ENCODE measurements around the gene PM20D1. TPM values are rescaled to one million over a fixed set of nuclear protein-coding genes. Genes with fewer than 3 reads are reported as not detected.
A peak's percentile ranks its signal among the peaks of the same experiment; 100 is the strongest.

The PM20D1 gene
- total RNA-seq, 1 donor from 2014 or later, result not detected

GRCh38 chr1:205802060-205802459 is 47.9 kb downstream of the PM20D1 start:
- Mint-ChIP-seq H3K27ac (ENCODE audit: unreplicated experiment) (no peak overlapping the region), H3K9me3 (ENCODE audit: unreplicated experiment) (no peaks in the 10 kb centered on the region), H3K36me3 (ENCODE audit: unreplicated experiment) (peaks cover 21% of the 10 kb centered on the region), H3K27me3 (ENCODE audit: unreplicated experiment) (no peaks in the 10 kb centered on the region), H3K4me1 (ENCODE audit: unreplicated experiment) (peaks cover 15% of the 10 kb centered on the region), H3K4me3 (ENCODE audit: unreplicated experiment) (no peak overlapping the region)
- no peak for DNase-seq (ENCODE audit: extremely low spot score, unreplicated experiment)
- no peak for TF ChIP-seq CTCF (IDR thresholded peaks at IDR 0.05)

- TF ChIP-seq CTCF (IDR thresholded peaks at IDR 0.05), result no peak
Measured at GRCh38 chr1:205800981-205801703, 48.8 kb downstream of the PM20D1 start.

GRCh38 chr1:205800427-205800826 is 49.5 kb downstream of the PM20D1 start:
- peaks cover 23% of the 10 kb centered on the region for H3K36me3 Mint-ChIP-seq (ENCODE audit: unreplicated experiment)
- H3K4me1 Mint-ChIP-seq (ENCODE audit: unreplicated experiment), result peaks cover 11% of the 10 kb centered on the region
- H3K4me3 Mint-ChIP-seq (ENCODE audit: unreplicated experiment), result no peak overlapping the region
- no peak for DNase-seq (ENCODE audit: extremely low spot score, unreplicated experiment)
- H3K27me3 Mint-ChIP-seq (ENCODE audit: unreplicated experiment), result no peaks in the 10 kb centered on the region
- no peak for TF ChIP-seq CTCF (IDR thresholded peaks at IDR 0.05)
- no peak overlapping the region for H3K27ac Mint-ChIP-seq (ENCODE audit: unreplicated experiment)
- H3K9me3 Mint-ChIP-seq (ENCODE audit: unreplicated experiment), result no peaks in the 10 kb centered on the region

More at GRCh38 chr1:205800981-205801703, 48.8 kb downstream of the PM20D1 start:
- peaks cover 25% of the 10 kb centered on the region for H3K36me3 Mint-ChIP-seq (ENCODE audit: unreplicated experiment)
- H3K4me1 Mint-ChIP-seq (ENCODE audit: unreplicated experiment), result peaks cover 15% of the 10 kb centered on the region
- DNase-seq (ENCODE audit: extremely low spot score, unreplicated experiment), result no peak
- H3K27ac Mint-ChIP-seq (ENCODE audit: unreplicated experiment), result peak overlapping the region; percentile 32
- H3K9me3 Mint-ChIP-seq (ENCODE audit: unreplicated experiment), result no peaks in the 10 kb centered on the region
- no peak overlapping the region for H3K4me3 Mint-ChIP-seq (ENCODE audit: unreplicated experiment)
- no peaks in the 10 kb centered on the region for H3K27me3 Mint-ChIP-seq (ENCODE audit: unreplicated experiment)

GRCh38 chr1:205798577-205798976 is 51.4 kb downstream of the PM20D1 start:
- no peak for DNase-seq (ENCODE audit: extremely low spot score, unreplicated experiment)
- Mint-ChIP-seq H3K27me3 (ENCODE audit: unreplicated experiment) (no peaks in the 10 kb centered on the region), H3K4me3 (ENCODE audit: unreplicated experiment) (no peak overlapping the region), H3K9me3 (ENCODE audit: unreplicated experiment) (no peaks in the 10 kb centered on the region), H3K36me3 (ENCODE audit: unreplicated experiment) (peaks cover 24% of the 10 kb centered on the region), H3K27ac (ENCODE audit: unreplicated experiment) (no peak overlapping the region), H3K4me1 (ENCODE audit: unreplicated experiment) (peaks cover 7% of the 10 kb centered on the region)
- no peak for TF ChIP-seq CTCF (IDR thresholded peaks at IDR 0.05)

GRCh38 chr1:205797168-205797567 is 52.8 kb downstream of the PM20D1 start:
- TF ChIP-seq CTCF (IDR thresholded peaks at IDR 0.05), result no peak
- Mint-ChIP-seq H3K36me3 (ENCODE audit: unreplicated experiment) (peaks cover 29% of the 10 kb centered on the region), H3K27me3 (ENCODE audit: unreplicated experiment) (no peaks in the 10 kb centered on the region), H3K9me3 (ENCODE audit: unreplicated experiment) (no peaks in the 10 kb centered on the region), H3K4me3 (ENCODE audit: unreplicated experiment) (no peak overlapping the region), H3K27ac (ENCODE audit: unreplicated experiment) (no peak overlapping the region), H3K4me1 (ENCODE audit: unreplicated experiment) (peaks cover 7% of the 10 kb centered on the region)
- DNase-seq (ENCODE audit: extremely low spot score, unreplicated experiment), result no peak

Measured in osteocyte (in vitro differentiated cells).